ENCODE data around the gene TBC1D30. TPM values are rescaled to one million over a fixed set of nuclear protein-coding genes. Genes with fewer than 3 reads are reported as not detected.
A peak's percentile ranks its signal among the peaks of the same experiment; 100 is the strongest.

Gene TBC1D30
- total RNA-seq, 1 donor from 2014 or later, result 2.6 TPM

DNA sequence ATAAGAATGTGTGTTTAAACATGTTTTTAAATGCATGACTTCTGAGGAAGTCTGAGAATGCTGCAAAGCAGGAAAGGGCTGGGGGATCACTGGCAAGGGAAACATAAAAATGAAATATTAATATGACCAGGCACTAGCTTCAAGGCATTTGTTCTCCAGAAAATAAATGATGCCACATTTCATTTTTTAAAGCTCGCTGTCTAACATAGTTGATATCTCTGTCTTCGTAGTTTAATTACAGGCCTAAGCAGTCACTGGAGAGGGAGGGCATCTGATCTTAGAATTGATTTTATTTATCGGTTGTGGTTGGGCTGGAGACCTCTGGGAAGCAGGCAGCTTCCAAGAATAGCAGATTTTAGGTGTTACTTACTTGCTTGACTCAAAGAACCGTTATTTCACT, 87.5 kb downstream of the TBC1D30 start:
- no peak for DNase-seq

GRCh38 chr12:64912516-64913255, 88.2 kb downstream of the TBC1D30 start:
- peak; percentile 30 for DNase-seq

DNA sequence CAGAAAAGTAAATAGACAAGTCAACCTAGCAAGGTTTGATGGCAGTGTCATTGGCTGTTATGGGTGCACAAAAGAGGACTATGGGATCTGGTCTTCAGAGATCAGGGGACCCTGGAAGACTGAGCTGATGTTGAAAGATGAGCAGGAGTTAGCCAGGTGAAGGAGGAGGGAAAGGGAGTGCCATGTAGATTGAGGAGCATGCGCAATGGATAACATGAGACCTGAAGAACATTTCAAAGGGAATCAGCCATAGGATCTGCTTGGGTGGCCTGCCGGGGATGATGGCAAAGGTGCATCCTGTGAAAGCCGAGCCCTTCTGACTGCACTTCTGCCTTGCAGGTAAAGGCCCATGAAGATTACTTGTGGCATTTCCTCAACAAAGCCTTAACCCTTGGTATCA, 90.8 kb downstream of the TBC1D30 start:
- no peak for DNase-seq

GRCh38 chr12:64916411-64917261, 92.2 kb downstream of the TBC1D30 start:
- peak; percentile 24 for DNase-seq

- DNase-seq, result peak; percentile 14
These were observed 93.9 kb downstream of the TBC1D30 start for GRCh38 chr12:64918344-64918743.

DNA sequence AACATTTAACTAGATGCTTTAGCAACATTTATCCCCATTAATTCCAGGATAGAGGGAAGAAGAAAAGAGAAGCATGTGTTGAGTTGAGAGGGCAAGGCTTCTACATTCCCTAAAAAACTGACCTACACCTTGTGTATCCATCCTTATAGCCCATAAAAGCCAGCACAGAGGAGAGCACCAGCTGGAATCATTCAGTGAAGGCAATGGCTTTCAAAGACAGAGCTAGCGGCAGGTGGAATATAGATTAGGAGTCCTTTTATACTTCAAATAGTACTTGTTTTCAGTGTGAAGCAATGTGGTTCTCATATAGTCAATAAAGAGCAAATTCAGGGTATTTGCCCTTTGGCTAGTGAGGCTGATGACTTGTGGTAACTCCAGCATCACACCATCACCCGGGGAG, 94.4 kb downstream of the TBC1D30 start:
- DNase-seq, result no peak

GRCh38 chr12:64922853-64923252, 98.4 kb downstream of the TBC1D30 start:
- DNase-seq, result no peak

DNA sequence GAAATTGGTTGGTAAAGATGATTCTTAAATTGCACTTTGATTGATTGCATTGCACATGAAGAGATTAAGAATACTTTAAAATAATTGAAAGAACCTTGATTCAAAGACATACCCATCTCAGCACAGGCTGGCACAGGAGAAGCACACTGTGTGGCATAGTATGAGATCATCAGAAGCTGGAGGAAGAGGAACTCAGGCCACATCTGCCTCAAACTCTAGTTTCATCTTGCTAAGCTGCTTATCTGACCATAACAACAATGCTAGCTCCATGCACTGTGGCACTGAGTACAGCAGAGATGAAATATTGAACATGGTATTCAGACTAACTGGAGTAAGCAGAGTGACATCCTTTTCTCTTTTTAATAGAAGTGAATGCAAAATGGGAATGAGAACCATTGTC, 99.1 kb downstream of the TBC1D30 start:
- DNase-seq, result no peak

Other genes starting within 250 kb of the TBC1D30 start
- gene RASSF3, start 214.2 kb upstream of the TBC1D30 start, total RNA-seq, result 31.2 TPM
- 103 TPM for gene GNS, start 65.2 kb upstream of the TBC1D30 start, total RNA-seq